ENCODE results near the gene POLE3. TPM values are rescaled to one million over a fixed set of nuclear protein-coding genes. Genes with fewer than 3 reads are reported as not detected.
A peak's percentile ranks its signal among the peaks of the same experiment; 100 is the strongest.

Gene POLE3
- total RNA-seq, 4 donors from 2014 or later, result 20.9 to 39.1 (median 27.1) TPM

DNA sequence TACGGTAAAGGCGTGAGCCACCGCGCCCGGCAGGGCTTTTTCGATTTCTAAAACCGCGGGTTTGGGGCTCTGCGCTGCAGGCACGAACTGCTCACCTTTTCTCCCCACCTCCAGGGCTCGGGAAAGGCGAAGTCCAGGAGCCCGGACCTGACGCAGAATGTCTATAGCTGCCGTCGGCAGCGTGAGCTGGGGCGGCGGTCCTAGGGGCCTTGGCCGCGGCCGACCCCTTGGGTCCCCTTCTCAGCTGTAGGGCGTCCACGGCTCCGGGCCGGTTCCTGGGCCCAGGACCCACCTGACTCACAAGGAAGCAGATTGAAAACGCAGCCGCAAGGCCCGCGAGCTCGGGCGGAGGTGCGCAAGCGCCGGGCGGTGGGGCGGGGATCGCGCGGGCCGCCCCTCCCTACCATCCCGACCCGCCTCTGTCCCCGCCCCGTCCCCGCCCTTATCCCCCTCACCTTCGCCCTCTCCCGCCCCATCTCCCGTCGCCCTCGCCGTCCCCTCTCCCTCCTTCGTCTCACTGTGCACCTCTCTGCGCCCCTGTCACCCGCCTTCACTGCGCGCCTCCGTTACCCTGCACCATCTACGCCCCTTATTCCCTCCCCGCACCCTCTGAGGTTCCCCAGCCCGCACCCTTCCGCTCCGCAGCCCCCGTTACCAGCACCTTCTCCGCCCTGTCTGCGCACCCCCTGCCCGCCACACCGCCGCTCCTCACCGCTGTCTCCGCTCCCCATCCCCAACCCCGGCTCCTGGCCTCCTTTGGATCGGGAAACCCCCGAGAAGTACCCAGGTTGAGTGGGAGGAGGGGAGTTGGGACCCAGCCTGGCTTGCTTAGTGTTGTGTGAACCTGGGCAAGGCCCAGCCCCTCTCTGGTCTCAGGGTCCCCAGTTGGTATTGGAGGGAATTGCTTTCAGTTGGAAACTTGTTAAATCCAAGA lies 33.6 kb downstream of the POLE3 start, which contains the start of gene HDHD3:
Gene HDHD3, minus strand, starts transcription at position 353 of the 934 bp plus-strand sequence. CDS start 2,632 bp downstream, outside the sequence.
- 2 to 4% methylated on average over 35 to 50 of the region's 74 CpGs for WGBS, 2 donors
- peak within 1 kb of the TSS; percentile 75 for H3K4me3 ChIP-seq (ENCODE audit: low read depth, poor library complexity, severe bottlenecking)
- intact Hi-C loops (cut with DNase I; ENCODE audit: low total_unique reads), result no loop called here
- DNase-seq (ENCODE audit: low spot score in 2 of 2), result peak; percentile 73 to 96
- TF ChIP-seq CTCF (IDR thresholded peaks at IDR 0.05) (peak in 1 of 3 donors; percentile 45), POLR2A (IDR thresholded peaks at IDR 0.05) (no peak)

- DNase-seq (ENCODE audit: low spot score in 2 of 2), result no peak
- TF ChIP-seq CTCF (IDR thresholded peaks at IDR 0.05) (no peak), POLR2A (IDR thresholded peaks at IDR 0.05) (no peak)
- no peak overlapping the region for H3K4me3 ChIP-seq (ENCODE audit: low read depth, poor library complexity, severe bottlenecking)
- 68 to 80% methylated on average over 6 of the region's 6 CpGs for WGBS, 2 donors
- intact Hi-C loops (cut with DNase I; ENCODE audit: low total_unique reads), result no loop called here
These were observed 35.1 kb downstream of the POLE3 start for GRCh38 chr9:113375057-113376023.

GRCh38 chr9:113373676-113374392 lies 36.6 kb downstream of the POLE3 start:
- TF ChIP-seq CTCF (IDR thresholded peaks at IDR 0.05), result no peak
- TF ChIP-seq POLR2A (IDR thresholded peaks at IDR 0.05), result no peak
- intact Hi-C loops (cut with DNase I; ENCODE audit: low total_unique reads), result no loop called here
- H3K4me3 ChIP-seq (ENCODE audit: low read depth, poor library complexity, severe bottlenecking), result no peak overlapping the region
- no peak for DNase-seq (ENCODE audit: low spot score in 2 of 2)
- 83 to 85% methylated on average over 15 to 20 of the region's 24 CpGs for WGBS, 2 donors

DNA sequence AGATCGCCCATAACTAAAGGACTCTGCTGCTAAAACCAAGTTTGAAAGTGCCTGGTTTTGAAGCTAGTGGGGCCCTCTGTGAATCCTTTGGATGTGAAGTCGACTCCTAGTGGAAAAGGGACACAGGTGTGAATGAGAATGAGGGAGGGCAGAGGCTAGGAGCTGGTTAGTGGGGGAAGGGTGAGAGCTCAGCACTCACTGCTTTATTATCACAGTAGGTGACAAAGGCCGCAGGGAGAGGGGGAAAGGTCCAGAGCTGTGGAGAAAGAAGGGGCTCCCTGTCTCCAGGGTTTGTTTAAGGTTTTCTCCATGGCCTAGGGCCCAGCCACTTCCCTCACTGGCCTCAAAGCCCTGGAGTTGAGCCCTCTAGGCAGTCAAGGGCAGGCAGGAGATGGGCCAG lies 37.2 kb downstream of the POLE3 start:
- WGBS, 2 donors, result 70 to 72% methylated on average over 3 of the region's 3 CpGs
- DNase-seq (ENCODE audit: low spot score in 2 of 2), result no peak
- H3K4me3 ChIP-seq (ENCODE audit: low read depth, poor library complexity, severe bottlenecking), result no peak overlapping the region
- intact Hi-C loops (cut with DNase I; ENCODE audit: low total_unique reads), result no loop called here
- TF ChIP-seq POLR2A (IDR thresholded peaks at IDR 0.05) (no peak), CTCF (IDR thresholded peaks at IDR 0.05) (no peak)

GRCh38 chr9:113372059-113372458 lies 38.4 kb downstream of the POLE3 start:
- 82 to 96% methylated on average over 5 of the region's 5 CpGs for WGBS, 2 donors
- no peak for DNase-seq (ENCODE audit: low spot score in 2 of 2)
- intact Hi-C loops (cut with DNase I; ENCODE audit: low total_unique reads), result no loop called here
- H3K4me3 ChIP-seq (ENCODE audit: low read depth, poor library complexity, severe bottlenecking), result no peak overlapping the region
- TF ChIP-seq CTCF (IDR thresholded peaks at IDR 0.05) (no peak), POLR2A (IDR thresholded peaks at IDR 0.05) (no peak)

Measured in lower leg skin (tissue), 4 donors.